Ovary (tissue), 9 donors: ENCODE measurements around the gene CADPS2. TPM values are rescaled to one million over a fixed set of nuclear protein-coding genes. Genes with fewer than 3 reads are reported as not detected.

Source experiments
- DNase-seq, 5 donors: peaks; one replicate each; pipeline ENCODE4 v3.0.0-alpha.2; 2019 to 2020
- H3K27ac ChIP-seq, 2 donors: fragments of 200-600 bp; one replicate each; pipeline versions ENCODE4 v1.5.1 to v1.8.0; 2019 to 2022
- H3K27me3 ChIP-seq: fragments of 200-600 bp; one replicate; pipeline ENCODE4 v1.8.0; 2022
- H3K36me3 ChIP-seq: fragments of 200-600 bp; sonication (generic); one replicate; pipeline ENCODE4 v1.5.1; 2019
- H3K4me1 ChIP-seq: one replicate; pipeline ENCODE4 v1.8.1; 2013; ENCODE audit warnings: mild to moderate bottlenecking, moderate library complexity; ENCODE audit not compliant: insufficient read depth
- H3K4me3 ChIP-seq: fragments of 200-600 bp; sonication (generic); one replicate; pipeline ENCODE4 v1.5.1; 2017
- H3K9me3 ChIP-seq, 2 donors: fragments of 200-600 bp in 1 of 2; sonication (generic) in 1 of 2; one replicate each; pipeline versions ENCODE4 v1.5.1 to v1.8.1; 2013 to 2019; ENCODE audit warnings: mild to moderate bottlenecking in 1 of 2, moderate library complexity in 1 of 2
- EP300 ChIP-seq: sonication (generic); formaldehyde crosslinking; IDR thresholded peaks from one replicate; pipeline ENCODE4 v1.6.1; 2017; ENCODE audit warnings: antibody characterized with exemption
- POLR2A ChIP-seq: fragments of 450-650 bp; IDR thresholded peaks from one replicate; pipeline ENCODE4 v1.6.1; 2017; ENCODE audit warnings: antibody characterized with exemption, mild to moderate bottlenecking, moderate library complexity
- WGBS, 3 donors: extraction: QIAGEN DNeasy Blood & Tissue Kit in 1 of 3; methylation state at CpG; one replicate each; pipeline versions ENCODE4 v1.1.5 to v1.1.7; 2013 to 2017; 5-methylcytosine and 5-hydroxymethylcytosine counted together
- intact Hi-C, 4 donors: fragments of 100-400 bp; cut with DNase I; formaldehyde crosslinking; loops; one replicate each; pipeline versions ENCODE4 v1.11.0 to v1.15.1; 2022 to 2023
- polyA plus RNA-seq, 2 donors: library from polyadenylated mRNA; stranded (reverse); fragments of 200-250 nt in 1 of 2; fragments of 350-450 nt in 1 of 2; fragmentation: Illumina TruSeq in 1 of 2; extraction: RNeasy Lipid Tissue Mini Kit (QIAGEN cat#74804) in 1 of 2; gene quantifications; one replicate each; pipeline ENCODE4 v1.2.3, GENCODE V29; 2013 to 2014
- total RNA-seq, 7 donors: library from RNA; depleted of rRNA in 2 of 7; stranded (reverse); fragments of >200 nt in 2 of 7; fragmentation: NEBNext Ultra II Directional in 3 of 7; extraction: Animal tissue kit (Norgen Biotek cat#: 25700) in 3 of 7; gene quantifications; one replicate each; pipeline versions ENCODE4 v1.1.0 to v1.2.4, GENCODE V29; 2016 to 2023
- TF ChIP-seq, protein P1 (sequence below), 3 donors: fragments of 450-650 bp in 2 of 3; fragments of 200-600 bp in 1 of 3; IDR thresholded peaks; one replicate each; pipeline versions ENCODE4 v1.5.1 to v1.8.0; 2016 to 2022; ENCODE audit warnings: antibody characterized with exemption in 3 of 3, mild to moderate bottlenecking in 1 of 3
- donor health status: DM: no; HTN: no; CAD: no; lungs with moderate emphysema.
- donor health status: DM: no; HTN: no; CAD: no.
- donor health status: Bipolar disorder and iron deficiency.
- donor health status: DM: yes; HTN: yes; CAD: no.
- donor health status: DM: no; HTN: no; CAD: no.
- donor health status: DM: yes; HTN: yes; CAD: no.

The CADPS2 gene
- total and polyA plus RNA-seq, 9 donors, result 10.1 to 26.7 (median 16.6) TPM

DNA sequence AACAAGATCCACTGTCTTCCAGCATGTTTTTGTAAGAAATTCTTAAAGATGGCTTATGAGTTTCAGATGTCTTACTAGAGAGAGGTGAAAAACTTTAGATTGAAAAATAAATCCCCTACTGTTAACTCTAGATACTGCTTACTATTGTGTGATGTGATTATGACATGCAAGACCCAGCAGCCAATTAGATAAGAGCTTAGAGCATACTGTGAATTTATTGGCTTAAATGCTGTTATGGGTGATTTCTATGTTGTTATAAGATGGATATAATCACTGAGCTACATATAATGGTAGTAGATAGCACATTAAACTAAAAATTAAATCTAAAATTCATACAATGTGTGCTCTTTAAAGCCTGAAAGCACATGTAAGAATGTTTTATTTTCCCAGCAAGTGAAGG is 187.2 kb downstream of the CADPS2 start, which contains the start of gene RNF133:
Gene RNF133, minus strand, starts transcription at position 101 of the 400 bp plus-strand sequence. CDS start 199 bp downstream, outside the sequence.
- no peaks in the 10 kb centered on the region for H3K4me1 ChIP-seq
- H3K36me3 ChIP-seq, result no peaks in the 10 kb centered on the region
- no peaks in the 10 kb centered on the region for H3K27me3 ChIP-seq
- DNase-seq, result no peak
- intact Hi-C loops, result no loop called here
- no peak within 1 kb of the TSS for H3K4me3 ChIP-seq
- H3K27ac ChIP-seq, result no peak within 1 kb of the TSS
- H3K9me3 ChIP-seq, result no peaks in the 10 kb centered on the region
- TF ChIP-seq POLR2A, result no peak
- TF ChIP-seq, protein P1, sequence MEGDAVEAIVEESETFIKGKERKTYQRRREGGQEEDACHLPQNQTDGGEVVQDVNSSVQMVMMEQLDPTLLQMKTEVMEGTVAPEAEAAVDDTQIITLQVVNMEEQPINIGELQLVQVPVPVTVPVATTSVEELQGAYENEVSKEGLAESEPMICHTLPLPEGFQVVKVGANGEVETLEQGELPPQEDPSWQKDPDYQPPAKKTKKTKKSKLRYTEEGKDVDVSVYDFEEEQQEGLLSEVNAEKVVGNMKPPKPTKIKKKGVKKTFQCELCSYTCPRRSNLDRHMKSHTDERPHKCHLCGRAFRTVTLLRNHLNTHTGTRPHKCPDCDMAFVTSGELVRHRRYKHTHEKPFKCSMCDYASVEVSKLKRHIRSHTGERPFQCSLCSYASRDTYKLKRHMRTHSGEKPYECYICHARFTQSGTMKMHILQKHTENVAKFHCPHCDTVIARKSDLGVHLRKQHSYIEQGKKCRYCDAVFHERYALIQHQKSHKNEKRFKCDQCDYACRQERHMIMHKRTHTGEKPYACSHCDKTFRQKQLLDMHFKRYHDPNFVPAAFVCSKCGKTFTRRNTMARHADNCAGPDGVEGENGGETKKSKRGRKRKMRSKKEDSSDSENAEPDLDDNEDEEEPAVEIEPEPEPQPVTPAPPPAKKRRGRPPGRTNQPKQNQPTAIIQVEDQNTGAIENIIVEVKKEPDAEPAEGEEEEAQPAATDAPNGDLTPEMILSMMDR (IDR thresholded peaks at IDR 0.05), result no peak
- no peak for TF ChIP-seq EP300

DNA sequence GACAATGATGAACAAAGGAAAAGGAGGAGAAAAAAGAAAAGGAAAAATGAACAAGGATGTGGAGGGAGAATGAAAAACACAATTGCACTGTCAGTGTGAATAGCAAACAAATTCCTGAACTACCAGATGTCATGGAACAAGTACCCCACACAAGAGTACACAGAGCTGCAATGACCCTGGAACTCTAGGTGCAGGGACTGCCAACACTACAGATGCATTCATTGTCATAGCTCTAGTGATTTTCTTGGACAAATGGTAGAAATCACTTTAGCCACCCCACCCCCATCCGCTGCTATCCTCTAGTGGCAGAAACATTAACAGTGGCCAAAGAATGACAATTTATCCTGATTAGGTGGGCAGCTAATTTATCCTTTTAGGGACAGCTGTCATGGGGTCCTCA is 190.4 kb downstream of the CADPS2 start:
- Histone ChIP-seq H3K36me3 (no peaks in the 10 kb centered on the region), H3K27me3 (no peaks in the 10 kb centered on the region), H3K27ac (no peak overlapping the region), H3K4me3 (no peak overlapping the region), H3K4me1 (no peaks in the 10 kb centered on the region), H3K9me3 (no peaks in the 10 kb centered on the region)
- TF ChIP-seq, protein P1 (IDR thresholded peaks at IDR 0.05), result no peak
- no peak for TF ChIP-seq POLR2A
- no peak for TF ChIP-seq EP300
- intact Hi-C loops, result no loop called here
- WGBS, 3 donors, result 86 to 97% (median 96%) methylated on average over 1 of the region's 1 CpG
- DNase-seq, result no peak

DNA sequence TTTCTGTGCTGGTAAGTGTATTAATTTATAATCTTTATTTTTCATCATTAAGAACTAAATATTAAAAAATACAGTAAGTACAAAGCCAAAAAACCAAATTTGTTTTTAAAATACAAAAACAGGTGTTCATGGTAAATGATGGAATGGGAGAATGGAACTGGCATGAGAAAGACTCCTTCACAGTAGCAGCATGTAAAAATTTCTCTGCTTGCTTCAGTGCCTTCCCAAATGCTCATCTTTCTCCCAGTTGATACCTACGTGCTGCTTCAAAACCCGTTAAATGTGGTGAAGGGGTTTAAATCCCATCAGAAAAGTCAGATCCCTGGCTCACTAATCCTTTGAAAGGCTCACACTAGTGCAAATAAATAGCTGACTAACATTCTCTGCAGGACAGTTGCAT is 191.6 kb downstream of the CADPS2 start:
- H3K36me3 ChIP-seq, result no peaks in the 10 kb centered on the region
- TF ChIP-seq POLR2A (no peak), EP300 (no peak)
- TF ChIP-seq, protein P1 (IDR thresholded peaks at IDR 0.05), result no peak
- intact Hi-C loops, result no loop called here

DNA sequence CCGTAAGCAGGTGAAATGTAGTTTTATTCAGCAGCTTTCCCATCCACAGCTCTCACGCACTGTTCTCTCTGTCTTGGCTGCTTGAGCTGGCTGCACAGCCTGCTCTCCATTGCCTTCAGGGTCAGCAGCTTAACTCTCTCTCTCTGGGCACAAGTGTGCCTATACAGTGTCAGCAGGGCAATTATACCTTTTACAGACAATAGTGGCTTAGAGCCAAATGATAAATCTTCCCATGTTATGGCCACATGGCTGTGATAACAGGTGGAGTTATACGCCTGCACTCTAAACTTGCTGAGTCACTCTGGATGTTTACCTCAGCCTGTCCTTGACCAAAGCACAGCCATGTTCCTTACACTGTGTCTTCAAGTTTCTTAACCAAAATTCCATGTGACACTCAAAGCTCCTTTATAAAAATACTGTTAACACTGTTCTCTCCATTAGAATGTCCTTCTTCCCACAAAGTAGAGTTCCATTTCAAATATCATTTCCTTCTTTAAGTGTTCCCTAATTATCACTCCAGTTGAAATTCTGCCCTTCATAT is 193.4 kb downstream of the CADPS2 start:
- intact Hi-C loops, result no loop called here
- H3K9me3 ChIP-seq, result no peaks in the 10 kb centered on the region
- no peak for DNase-seq
- no peak overlapping the region for H3K27ac ChIP-seq
- TF ChIP-seq EP300 (no peak), POLR2A (no peak)
- TF ChIP-seq, protein P1 (IDR thresholded peaks at IDR 0.05), result no peak
- H3K27me3 ChIP-seq, result no peaks in the 10 kb centered on the region
- no peaks in the 10 kb centered on the region for H3K36me3 ChIP-seq
- H3K4me3 ChIP-seq, result no peak overlapping the region
- 81 to 87% (median 83%) methylated on average over 3 of the region's 3 CpGs for WGBS, 3 donors
- H3K4me1 ChIP-seq, result no peaks in the 10 kb centered on the region

More for the DNA sequence above, 191.6 kb downstream of the CADPS2 start:
- Histone ChIP-seq H3K9me3 (no peaks in the 10 kb centered on the region), H3K4me3 (no peak overlapping the region), H3K4me1 (no peaks in the 10 kb centered on the region), H3K27me3 (no peaks in the 10 kb centered on the region), H3K27ac (no peak overlapping the region)
- 92 to 99% (median 94%) methylated on average over 2 of the region's 2 CpGs for WGBS, 3 donors
- DNase-seq, result no peak
